Hepatic stellate cell (primary cell): ENCODE measurements around the gene CCL20.
"Not testable (repeated sequence)": the region's sequence is repeated elsewhere in the genome, so short reads cannot be mapped to it uniquely, and the experiment has no call there.

Experiments
- DNase-seq: peaks from one replicate; pipeline ENCODE4 v3.0.0; 2011; ENCODE audit warnings: low spot score

CCL20 gene, protein sequence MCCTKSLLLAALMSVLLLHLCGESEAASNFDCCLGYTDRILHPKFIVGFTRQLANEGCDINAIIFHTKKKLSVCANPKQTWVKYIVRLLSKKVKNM

DNA sequence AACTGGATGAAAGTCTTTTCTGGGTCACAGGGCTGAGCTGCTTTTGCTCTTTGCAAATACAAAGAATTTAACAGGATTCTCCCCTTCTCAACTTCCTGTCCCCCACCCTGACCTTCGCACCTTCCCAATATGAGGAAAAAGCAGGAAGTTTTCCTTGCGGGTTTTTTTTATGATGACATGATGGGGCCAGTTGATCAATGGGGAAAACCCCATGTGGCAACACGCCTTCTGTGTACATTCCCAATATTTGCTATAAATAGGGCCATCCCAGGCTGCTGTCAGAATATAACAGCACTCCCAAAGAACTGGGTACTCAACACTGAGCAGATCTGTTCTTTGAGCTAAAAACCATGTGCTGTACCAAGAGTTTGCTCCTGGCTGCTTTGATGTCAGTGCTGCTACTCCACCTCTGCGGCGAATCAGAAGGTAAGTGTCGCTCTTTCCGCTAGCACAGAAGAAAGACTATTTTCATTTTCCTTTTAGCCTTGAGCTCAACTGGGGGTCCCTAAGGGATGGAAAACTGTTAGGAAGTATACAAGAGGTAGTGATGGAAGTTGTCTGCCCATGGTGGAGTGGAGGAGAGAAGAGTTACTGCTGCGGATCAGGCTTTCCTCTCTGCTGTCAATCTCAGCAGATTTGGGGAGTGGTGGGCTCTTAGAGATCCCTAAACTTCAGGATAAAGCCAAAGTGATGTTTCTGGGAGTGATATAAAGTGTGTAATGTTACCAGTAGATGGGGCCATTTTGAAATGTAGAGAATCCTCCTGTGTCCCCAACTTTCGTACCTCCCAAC, at the start of gene CCL20:
CCL20 (plus strand) TSS at position 281 of the 792 bp plus-strand sequence; CDS start at position 351, 70 bp downstream.
- no peak for DNase-seq

DNA sequence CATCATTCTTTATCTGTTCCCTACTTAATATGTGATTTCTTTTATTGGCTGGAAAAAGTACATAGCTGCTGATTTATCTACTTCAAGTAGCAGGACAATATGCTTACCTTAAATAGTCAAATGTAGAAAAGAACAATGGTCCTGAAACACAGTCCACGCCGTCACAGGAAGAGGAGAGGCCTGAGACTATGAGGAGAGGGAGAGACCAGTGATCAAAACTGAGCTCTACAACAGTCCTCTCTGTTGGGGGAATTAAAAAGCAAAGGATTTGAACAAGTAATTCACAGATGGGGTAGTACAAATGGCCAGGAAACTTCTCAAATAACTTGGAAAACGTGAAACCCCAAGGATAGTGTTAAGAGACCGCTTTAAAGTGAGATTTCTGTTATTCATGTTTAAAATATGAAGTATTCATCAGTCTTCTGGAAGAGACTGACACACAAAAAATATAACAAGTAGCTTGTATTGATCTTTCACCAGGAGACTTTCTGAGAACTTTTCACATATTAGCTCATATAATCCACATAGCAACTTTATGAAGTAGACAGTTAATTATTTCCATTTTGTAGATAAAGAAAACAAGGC, 47.8 kb upstream of the CCL20 start:
- DNase-seq: no peak

DNA sequence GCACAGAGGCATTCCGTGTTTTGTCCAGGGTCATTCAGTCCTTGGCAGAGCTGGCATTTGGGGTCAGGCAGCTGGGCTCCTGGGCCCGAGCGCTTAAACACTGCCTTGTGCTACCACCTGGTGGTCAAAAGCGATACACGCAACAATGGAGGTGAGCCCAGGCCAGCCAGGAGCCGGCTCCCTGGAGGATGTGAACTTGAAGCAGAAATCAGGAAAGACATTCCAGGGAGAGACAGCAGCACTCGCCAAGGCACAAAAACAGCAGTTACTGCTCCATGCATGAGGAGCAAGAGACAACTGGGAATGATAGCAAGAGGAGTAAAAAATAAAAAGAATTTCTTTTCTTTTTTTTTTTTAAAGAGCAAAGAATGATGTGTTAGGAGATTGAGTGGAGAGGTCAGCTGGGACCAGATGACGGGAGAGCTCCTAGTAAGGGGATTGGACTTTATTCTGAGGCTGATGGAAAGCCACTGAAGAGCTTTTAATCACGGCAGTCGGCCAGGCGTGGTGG, 47.2 kb upstream of the CCL20 start:
- peak; percentile 74 for DNase-seq

DNA sequence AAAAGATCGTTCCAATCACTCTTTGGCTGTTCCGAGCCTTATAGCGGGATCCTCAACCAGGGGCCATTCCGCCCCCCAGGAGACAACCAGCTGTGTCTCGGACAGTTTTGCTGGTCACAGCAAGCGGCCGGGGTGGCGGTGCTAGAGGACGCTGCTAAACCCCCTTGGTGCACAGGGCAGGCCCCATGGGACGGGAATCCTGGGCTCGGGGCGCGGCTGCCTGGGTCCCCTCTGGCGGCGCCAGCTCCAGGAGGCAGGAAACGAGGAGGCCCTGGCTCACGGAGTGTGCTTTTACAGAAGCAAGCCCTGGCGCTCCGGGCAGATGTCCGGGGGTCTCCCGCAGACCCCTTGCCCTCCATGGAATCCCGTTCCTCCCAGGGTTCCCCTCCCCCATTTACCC, 45.8 kb upstream of the CCL20 start:
- DNase-seq: no peak

DNA sequence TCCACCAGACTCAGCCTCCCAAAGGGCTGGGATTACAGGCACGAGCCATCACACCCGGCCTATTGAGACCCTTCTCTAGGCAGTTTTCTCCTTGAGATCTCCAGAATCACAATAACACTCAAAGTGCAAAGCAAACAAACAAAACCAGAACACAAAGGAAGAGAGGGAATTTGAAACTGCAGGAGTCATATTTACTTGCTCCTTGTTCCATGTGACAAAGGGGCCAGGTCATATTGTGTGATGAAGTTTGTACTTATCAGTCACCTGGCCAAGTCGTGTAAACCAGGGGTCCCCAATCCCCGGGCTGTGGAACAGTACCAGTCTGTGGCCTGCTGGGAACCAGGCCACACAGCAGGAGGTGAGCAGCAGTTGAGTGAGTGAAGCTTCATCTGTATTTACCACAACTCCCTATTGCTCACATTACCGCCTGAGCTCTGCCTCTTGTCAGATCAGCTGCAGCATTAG, 41.4 kb upstream of the CCL20 start:
- DNase-seq: no peak

DNA sequence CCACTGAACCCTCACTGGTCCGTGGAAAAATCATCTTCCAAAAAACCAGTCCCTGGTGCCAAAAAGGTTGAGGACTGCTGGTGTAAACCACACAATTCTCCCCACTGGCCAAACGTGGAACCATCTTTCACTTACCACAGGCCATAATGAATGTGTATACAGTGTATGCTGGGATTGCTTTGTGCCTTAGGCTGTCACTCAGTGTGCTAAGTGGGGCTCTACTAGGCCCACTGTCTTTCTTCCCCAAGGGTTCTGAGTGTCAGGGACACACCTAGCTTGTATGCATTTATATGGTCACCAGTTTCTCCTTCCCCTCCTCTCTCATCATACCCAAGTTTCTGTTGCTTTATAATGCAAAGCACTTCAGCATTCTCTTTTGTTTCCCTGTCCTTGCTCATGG, 40.7 kb upstream of the CCL20 start:
- DNase-seq: no peak

DNA sequence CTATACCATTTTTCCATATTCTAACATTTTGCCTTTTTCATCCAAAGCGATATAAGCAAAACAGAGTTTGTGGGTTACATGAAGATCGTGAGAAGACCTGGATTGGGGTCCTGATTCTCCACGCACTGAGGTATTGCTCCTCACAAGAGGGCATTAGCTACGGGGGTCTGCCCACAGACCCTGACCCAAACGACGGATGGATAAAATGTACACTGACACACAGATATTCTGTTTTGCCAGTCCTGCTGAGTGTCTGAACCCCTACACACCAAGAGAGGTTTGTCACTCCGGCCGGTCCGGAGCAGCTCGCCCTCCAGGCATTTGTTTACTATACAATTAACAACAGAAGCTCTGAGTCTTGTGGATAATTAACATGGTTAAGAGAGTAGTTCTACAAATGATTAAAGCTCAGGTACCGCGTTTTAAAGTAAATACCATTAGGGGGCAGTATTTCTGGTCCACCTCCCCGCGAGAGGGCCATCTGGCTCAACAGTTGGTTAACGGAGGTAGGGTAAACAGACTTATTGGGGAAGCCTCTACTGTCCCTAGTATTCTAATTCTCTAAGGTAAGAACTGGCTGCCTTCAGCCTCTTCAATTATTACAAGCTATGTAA, 39.5 kb upstream of the CCL20 start:
- DNase-seq: no peak

DNA sequence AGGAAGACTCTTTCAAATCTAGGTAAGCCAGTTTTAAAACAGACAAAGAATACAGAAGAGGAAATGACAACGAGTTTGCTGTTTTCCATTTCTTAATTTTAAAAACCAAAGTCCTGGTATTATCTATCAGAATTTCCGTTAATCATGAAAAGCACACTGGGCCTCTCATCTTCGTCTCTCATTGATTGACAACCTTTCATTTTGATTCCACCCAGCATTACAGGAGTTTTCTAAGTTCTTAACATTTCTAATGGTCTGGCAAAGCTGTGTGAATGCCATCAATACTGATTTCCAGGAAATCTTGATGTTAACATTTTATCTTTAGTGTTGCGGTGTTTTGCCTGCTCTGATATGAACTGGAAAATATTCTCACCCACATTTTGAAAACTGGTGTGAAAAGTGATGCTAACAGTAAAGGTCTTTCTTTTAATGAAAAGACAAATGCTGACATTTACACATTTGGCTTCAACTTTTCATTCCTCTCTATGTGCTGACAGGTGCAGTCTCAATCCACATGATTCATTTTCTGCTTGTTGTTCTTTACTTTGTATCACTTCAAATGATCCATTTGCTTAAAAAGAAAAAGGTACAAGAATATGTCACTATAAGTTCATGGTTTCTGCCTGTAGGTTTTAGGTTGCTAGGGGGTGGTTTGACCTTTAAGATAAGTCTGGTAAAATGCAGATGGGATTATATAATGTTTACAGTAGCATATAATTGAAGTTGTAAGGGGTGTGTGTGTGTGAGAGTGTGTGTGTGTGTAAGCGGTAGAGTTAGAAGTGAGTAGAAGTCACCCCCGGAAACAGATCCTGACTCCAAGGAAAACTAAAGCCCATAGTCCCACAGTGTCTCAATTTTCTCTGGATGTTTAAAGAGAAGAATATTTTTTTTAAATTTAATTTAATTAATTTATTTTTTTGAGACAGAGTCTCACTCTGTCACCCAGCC, 38.5 kb upstream of the CCL20 start:
- no peak for DNase-seq

DNA sequence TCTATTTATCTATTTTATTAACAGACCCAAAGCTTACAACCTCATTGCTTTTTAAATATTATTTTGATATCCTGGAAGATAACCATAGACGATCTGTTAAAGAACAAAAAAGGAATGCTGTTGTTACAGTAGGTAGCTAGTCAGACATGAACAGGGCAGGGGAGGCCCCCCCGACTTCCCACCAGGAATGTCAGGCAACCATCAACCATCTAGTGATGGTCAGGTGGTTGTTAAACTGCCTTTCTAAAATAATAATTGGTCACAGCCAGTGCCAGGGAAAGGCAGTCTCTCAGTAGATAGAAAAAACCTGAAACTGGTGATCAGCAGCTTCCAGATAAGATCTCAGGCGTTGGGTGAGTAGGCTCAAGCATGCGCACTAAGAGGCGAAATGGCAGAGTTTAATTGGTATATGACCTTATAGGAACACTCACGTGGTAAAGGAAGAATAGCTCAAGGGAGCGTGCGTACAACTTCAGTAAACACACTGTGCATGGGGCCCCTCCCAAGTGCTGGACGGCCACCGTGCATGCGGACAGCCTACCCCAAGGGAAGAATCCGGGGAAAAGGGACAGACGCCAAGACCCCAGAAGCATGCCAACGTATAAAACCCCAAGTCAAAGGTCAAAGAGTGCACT, 32.5 kb upstream of the CCL20 start:
- no peak for DNase-seq

DNA sequence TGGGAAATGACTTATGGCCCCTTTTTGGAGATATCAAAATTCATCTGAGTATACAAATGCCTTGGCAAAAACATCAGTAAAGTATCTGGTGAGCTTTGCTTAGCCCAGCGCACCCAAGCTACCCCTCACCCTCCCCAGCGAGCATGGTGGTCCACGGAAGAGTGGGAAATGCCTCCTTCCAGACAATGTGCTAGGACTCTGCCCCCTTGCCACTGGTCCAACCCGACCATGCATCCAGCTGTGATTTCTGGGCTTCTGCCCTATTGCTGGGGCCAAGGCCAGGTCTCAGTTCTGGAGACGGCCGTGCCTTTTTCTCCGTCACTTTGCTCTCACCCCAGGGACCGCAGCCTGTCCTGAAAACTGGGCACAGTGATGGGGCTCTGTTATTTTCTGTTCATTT, 31.8 kb upstream of the CCL20 start:
- DNase-seq: no peak

DNA sequence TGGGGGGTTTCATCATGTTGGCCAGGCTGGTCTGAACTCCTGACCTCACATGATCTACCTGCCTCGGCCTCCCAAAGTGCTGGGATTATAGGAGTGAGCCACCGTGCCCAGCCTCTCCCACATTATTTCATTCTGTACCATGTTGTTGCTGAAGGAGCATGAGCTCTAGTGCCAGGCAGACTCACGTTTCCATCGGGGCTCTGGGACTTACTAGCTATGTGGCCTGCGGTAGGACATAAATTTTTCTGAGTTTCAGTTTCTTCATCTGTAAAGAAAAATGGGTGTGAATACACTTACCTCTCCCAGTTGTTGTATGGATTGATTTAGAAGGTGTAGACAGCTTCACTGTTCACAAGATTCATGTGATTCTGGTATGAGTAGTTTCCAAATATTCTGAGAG, 30.8 kb upstream of the CCL20 start:
- no peak for DNase-seq

DNA sequence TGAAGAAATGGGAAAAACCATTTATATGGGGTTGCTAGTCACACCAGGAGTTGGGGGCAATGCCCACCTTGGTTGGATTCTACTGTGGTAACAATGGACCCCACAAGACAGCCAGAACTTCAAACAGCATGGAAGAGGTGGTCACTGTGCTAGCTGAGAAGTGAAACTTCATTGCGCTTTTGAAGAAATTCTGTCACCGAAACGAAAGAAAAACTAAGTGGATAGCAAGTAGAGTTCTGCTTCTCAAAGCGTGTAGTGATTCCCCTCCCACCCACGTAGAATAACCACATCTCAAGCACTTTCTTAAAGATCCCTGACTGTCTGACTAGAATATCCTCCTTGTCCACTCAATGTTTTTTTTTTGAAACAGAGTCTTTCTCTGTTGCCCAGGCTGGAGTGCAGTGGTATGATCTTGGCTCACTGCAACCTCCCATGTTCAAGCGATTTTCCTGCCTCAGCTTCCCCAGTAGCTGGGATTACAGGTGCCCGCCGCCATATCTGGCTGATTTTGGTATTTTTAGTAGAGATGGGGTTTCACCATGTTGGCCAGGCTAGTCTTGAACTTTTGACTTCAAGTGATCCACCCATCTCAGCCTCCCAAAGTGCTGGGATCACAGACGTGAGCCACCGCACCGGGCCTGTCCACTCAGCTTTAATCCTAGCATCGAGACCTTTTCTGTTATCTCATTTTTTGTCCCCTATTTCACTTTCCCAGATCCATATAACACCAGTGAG, 30.1 kb upstream of the CCL20 start:
- no peak for DNase-seq

DNA sequence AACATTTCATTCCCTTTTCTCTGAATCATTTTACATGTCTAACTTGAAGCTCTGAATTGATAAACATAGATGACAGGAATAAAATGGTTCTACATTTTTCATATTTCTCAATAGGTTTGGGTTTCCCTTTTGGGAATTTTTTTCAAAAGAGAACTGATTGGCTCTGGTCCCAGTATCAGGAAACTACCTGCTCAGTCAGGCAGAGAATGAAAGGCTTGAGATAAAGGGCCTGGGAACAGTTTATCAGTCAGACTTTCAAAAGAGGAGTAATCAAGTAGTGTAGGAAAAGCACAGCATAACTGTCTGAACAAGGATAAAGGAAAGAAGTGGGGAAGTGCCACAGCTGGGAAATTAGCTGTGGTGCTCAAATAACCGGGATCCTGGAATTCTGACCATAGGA, 28.3 kb upstream of the CCL20 start:
- DNase-seq: no peak

DNA sequence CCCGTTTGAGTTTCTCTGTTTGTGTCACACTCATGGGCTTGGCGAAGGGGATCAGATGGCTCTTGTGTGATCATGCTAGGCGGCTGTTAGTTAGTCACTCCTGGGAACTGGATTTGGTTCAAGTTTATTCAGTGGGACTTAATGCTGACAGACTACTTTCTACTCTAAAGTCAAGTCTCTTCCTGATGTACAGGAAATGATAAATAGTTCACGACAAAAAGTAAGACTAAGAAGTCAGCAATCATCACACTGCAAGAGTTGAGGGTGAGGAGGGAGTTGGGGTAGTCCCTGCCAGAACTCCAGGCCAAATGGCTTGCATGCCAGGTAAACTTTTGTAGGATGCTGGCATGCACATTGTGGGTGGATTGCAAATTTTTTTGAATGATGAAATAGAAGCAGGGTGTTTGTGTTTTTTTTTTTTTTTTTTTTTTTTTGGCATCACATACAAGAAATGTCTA, 25.1 kb upstream of the CCL20 start:
- no peak for DNase-seq

DNA sequence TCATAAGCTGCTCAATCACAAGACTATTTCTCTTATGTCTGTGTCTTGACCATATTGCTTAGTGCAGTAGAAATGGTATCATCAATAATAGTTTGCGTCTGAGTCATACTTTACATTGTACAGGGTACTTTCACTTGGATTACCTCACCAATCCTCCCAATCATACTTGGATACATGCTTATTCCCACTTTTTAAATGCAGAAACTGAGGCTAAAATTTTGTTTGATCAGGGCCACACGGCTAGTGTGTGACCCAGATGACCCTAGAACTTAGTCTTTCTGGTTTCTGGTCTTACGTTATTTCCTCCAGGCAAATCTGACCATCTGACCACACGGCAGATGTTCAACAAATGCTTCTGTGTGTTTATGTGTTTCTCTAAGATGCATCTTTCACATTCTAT, 23.8 kb upstream of the CCL20 start:
- DNase-seq: no peak

DNA sequence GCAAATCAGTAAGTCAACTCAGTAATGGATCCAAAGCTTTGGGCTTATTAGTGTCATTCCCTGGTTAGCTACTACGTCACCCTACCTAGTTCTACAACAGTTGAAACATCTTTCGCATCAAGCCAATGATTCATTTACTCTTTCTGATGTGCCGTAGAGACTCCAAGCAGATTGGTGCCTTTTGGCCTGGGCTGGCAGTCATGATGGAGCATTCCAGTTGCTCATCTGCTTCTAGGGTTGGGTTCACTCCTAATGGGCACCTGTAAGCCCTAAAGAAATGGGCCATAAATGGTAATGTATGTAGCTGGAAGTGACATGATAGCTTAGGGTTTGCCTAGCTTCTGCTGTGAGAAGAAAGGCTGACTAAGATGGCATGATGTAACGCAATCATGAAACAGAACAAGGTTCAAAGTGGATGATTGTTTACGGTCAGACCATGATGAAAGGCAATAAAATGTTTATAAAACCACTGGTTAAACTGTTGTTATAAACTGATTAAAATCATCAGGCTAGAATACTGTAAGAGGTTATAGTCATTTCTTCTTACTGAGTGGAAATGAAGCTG, 20.4 kb upstream of the CCL20 start:
- DNase-seq: no peak

DNA sequence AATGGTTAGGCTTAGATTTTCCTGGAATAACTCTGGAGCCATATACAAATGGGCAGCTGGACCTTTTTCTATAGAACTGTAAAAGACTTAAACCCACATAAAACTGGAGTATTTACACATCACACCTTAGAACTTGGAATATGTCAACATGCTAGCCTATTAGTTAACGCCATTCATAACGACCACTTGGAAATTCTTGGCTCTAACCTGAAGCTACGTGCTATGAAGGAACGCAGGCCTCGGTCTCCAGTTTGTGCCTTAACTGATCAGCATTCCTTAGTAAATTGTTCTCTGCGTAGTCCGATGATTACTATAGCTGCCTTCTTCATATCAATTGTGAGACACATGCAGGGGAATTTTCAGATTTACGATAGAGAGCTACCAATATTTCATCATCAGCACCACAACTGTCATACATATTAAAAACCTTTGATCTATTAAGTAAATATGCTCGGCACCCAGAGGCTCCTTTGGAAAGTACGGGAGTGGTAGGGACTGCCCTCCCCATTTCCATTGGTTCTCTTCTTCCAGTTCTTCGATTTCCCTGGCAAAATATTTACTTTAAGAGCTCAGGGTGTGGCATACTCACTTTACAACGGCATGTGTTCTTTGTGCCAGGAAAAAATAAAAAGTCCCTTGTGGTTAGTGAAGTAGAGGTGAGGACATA, 17.5 kb upstream of the CCL20 start:
- DNase-seq: no peak

DNA sequence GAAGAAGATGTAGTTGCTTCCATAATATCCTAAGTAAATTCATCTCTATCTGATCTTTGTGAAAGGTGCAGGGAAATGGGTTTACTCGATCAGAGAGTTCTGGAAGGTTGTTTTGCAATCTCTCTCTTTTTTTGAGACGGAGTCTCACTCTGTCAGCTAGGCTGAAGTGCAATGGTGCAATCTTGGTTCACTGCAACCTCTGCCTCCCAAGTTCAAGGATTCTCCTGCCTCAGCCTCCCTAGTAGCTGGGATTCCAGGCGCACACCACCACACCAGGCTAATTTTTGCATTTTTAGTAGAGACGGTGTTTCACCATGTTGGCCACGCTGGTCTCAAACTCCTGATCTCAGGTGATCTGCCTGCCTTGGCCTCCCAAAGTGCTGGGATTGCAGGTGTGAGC, 16.9 kb upstream of the CCL20 start:
- not testable (repeated sequence) for DNase-seq

DNA sequence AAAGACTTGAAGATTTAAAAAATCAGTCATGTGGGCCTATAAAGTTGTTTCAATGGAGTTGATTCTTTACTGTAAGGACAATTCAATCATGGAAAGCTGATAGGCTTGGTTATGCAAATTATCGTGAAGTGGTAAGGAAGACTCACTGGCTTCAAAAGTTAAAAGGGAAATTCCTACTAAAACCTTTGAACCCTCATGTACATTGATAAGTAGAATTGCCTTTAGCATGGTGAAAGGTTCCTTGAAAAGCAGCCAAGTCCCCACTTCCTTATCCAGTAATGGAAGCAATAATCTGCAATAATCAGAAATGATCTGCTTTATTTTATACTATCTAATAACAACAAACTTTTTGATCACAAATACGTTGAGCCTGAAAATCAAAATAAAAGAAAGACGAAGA, 14.4 kb upstream of the CCL20 start:
- DNase-seq: no peak

DNA sequence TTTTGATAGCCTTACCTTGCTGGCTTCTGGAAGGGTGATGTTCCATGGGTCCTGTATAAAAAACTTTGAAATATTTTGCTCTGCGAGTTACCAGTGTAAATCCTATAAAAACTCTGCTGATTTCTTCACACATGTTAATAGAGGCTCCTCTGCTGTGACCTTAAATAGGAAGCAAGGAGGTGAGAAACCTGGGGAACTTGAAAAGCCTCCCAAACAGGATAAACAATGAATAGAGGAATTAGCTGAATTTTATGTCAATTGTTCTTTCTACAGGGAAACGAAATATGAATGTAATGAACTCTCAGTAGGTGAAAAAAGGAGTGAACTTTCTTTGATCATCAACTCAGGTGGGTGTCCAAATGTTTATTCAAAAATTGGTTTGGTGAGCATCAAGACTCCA, 10.8 kb upstream of the CCL20 start:
- DNase-seq: no peak
